ENCODE measurements around the gene TACR3.

Gene TACR3

DNA sequence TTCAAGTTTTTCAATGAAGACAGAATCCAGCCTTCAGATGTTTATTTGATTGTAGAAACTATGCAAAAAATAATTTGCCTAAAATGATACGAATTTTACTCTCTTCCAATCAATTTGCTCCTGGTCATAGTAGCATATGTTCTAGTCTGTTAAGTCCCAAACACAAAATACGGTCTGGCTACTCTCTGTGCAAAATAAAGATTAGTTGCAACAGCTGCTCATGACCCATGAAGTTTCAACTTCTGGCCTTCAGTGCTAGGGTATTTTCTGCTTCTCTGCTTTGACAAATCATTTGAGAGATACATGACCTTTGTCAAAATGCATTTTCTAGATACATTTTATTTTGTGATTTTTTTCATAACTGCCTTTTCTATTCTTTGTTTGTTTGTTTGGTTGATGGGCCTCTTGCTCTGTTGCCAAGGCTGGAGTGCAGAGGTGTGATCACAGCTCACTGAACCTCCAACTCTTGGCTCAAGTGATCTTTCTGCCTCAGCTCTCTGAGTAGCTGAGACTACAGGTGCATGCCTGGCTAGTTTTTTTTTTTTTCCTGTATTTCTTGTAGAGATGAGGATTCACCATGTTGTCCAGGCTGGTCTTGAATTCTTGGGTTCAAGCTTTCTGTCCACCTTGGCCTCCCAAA, 55.2 kb downstream of the TACR3 start:
- H3K27me3 ChIP-seq (ENCODE audit: insufficient read depth, low read depth, severe bottlenecking): no peaks in the 10 kb centered on the region
- H3K4me3 ChIP-seq (ENCODE audit: low read depth, low read length): no peak overlapping the region
- no peak for TF ChIP-seq CTCF (IDR thresholded peaks at IDR 0.05; ENCODE audit: low read depth, low read length)
- H3K9me3 ChIP-seq (ENCODE audit: severe bottlenecking): no peaks in the 10 kb centered on the region
- no peak overlapping the region for H3K27ac ChIP-seq
- no peaks in the 10 kb centered on the region for H3K36me3 ChIP-seq
- no peak for DNase-seq

GRCh38 chr4:103648541-103648940, 71.2 kb downstream of the TACR3 start:
- H3K27me3 ChIP-seq (ENCODE audit: insufficient read depth, low read depth, severe bottlenecking): no peaks in the 10 kb centered on the region
- H3K9me3 ChIP-seq (ENCODE audit: severe bottlenecking): no peaks in the 10 kb centered on the region
- no peaks in the 10 kb centered on the region for H3K36me3 ChIP-seq
- H3K4me3 ChIP-seq (ENCODE audit: low read depth, low read length): no peak overlapping the region
- DNase-seq: no peak
- H3K27ac ChIP-seq: no peak overlapping the region
- TF ChIP-seq CTCF (IDR thresholded peaks at IDR 0.05; ENCODE audit: low read depth, low read length): no peak

DNA sequence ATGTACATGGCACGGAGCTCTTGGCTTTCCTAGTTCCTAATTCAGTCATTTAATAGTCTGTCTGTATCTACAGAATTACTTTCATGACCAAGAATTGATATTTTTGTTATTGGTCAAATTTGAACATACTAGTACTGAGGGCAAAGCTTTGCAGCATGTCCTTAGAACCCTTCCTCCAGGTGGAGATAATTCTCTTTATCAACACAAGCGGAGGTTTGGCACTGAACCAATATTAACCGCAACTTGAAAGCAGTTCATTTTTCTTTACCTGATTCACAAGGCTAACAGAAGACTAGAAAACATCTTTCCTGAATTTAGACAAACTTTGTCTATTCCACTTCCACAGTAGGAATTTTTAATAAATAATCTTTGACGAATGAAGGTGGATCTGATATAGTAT, 73.8 kb downstream of the TACR3 start:
- no peaks in the 10 kb centered on the region for H3K36me3 ChIP-seq
- H3K27me3 ChIP-seq (ENCODE audit: insufficient read depth, low read depth, severe bottlenecking): no peaks in the 10 kb centered on the region
- no peak for TF ChIP-seq CTCF (IDR thresholded peaks at IDR 0.05; ENCODE audit: low read depth, low read length)
- H3K4me3 ChIP-seq (ENCODE audit: low read depth, low read length): no peak overlapping the region
- no peaks in the 10 kb centered on the region for H3K9me3 ChIP-seq (ENCODE audit: severe bottlenecking)
- no peak for DNase-seq
- H3K27ac ChIP-seq: no peak overlapping the region

- Histone ChIP-seq H3K36me3 (no peaks in the 10 kb centered on the region), H3K27me3 (ENCODE audit: insufficient read depth, low read depth, severe bottlenecking) (no peaks in the 10 kb centered on the region), H3K4me3 (ENCODE audit: low read depth, low read length) (no peak overlapping the region), H3K9me3 (ENCODE audit: severe bottlenecking) (no peaks in the 10 kb centered on the region), H3K27ac (no peak overlapping the region)
- no peak for TF ChIP-seq CTCF (IDR thresholded peaks at IDR 0.05; ENCODE audit: low read depth, low read length)
- no peak for DNase-seq
Measured at GRCh38 chr4:103634236-103634635, 85.5 kb downstream of the TACR3 start.

GRCh38 chr4:103626296-103626695, 93.5 kb downstream of the TACR3 start:
- H3K27me3 ChIP-seq (ENCODE audit: insufficient read depth, low read depth, severe bottlenecking): no peaks in the 10 kb centered on the region
- no peak for DNase-seq
- H3K9me3 ChIP-seq (ENCODE audit: severe bottlenecking): no peaks in the 10 kb centered on the region
- H3K27ac ChIP-seq: no peak overlapping the region
- TF ChIP-seq CTCF (IDR thresholded peaks at IDR 0.05; ENCODE audit: low read depth, low read length): no peak
- H3K36me3 ChIP-seq: no peaks in the 10 kb centered on the region
- H3K4me3 ChIP-seq (ENCODE audit: low read depth, low read length): no peak overlapping the region

DNA sequence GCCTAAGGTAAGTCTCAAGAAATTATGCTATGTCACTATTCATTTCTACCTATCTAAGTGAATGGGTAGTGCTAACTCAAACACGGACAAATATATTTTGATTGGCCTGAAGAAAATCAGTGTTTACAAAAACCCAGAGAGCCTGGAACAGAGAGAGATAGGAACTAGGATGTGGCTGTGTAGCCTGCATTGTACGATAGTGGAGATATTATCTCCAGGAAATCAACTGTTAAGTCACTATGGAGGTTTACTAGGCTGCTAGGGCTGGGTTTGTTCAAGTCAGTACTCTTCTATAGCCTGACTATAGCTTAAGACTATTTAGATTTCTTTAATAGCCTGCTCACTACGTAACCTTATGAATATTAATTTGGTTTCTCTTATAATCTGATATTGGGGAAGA, 127.9 kb downstream of the TACR3 start:
- H3K9me3 ChIP-seq (ENCODE audit: severe bottlenecking): no peaks in the 10 kb centered on the region
- H3K4me3 ChIP-seq (ENCODE audit: low read depth, low read length): no peak overlapping the region
- H3K27ac ChIP-seq: no peak overlapping the region
- no peak for TF ChIP-seq CTCF (IDR thresholded peaks at IDR 0.05; ENCODE audit: low read depth, low read length)
- no peak for DNase-seq
- H3K36me3 ChIP-seq: no peaks in the 10 kb centered on the region
- H3K27me3 ChIP-seq (ENCODE audit: insufficient read depth, low read depth, severe bottlenecking): no peaks in the 10 kb centered on the region

Data from WERI-Rb-1 (cell line).